GM12872 (cell line): Measurements from ENCODE around the gene M1AP.

Experiments
- CTCF ChIP-seq: IDR thresholded peaks from 3 replicates; pipeline ENCODE4 v1.5.1; 2011; ENCODE audit warnings: low read depth, mild to moderate bottlenecking, low read length, moderate library complexity; ENCODE audit not compliant: insufficient read depth

The M1AP gene

GRCh38 chr2:74606927-74607326 lies 41.2 kb downstream of the M1AP start:
- TF ChIP-seq CTCF, result no peak

GRCh38 chr2:74603282-74604000 lies 44.7 kb downstream of the M1AP start:
- no peak for TF ChIP-seq CTCF

- no peak for TF ChIP-seq CTCF
Measured at GRCh38 chr2:74602586-74603281, 45.4 kb downstream of the M1AP start.

- no peak for TF ChIP-seq CTCF
Measured at GRCh38 chr2:74599676-74600075, 48.5 kb downstream of the M1AP start.

GRCh38 chr2:74597410-74597809 lies 50.7 kb downstream of the M1AP start:
- no peak for TF ChIP-seq CTCF

- no peak for TF ChIP-seq CTCF
Measured at GRCh38 chr2:74596584-74596983, 51.5 kb downstream of the M1AP start.

GRCh38 chr2:74593826-74594772 lies 54.0 kb downstream of the M1AP start:
- no peak for TF ChIP-seq CTCF
